ENCODE measurements around the gene MAP3K6.

The MAP3K6 gene

DNA sequence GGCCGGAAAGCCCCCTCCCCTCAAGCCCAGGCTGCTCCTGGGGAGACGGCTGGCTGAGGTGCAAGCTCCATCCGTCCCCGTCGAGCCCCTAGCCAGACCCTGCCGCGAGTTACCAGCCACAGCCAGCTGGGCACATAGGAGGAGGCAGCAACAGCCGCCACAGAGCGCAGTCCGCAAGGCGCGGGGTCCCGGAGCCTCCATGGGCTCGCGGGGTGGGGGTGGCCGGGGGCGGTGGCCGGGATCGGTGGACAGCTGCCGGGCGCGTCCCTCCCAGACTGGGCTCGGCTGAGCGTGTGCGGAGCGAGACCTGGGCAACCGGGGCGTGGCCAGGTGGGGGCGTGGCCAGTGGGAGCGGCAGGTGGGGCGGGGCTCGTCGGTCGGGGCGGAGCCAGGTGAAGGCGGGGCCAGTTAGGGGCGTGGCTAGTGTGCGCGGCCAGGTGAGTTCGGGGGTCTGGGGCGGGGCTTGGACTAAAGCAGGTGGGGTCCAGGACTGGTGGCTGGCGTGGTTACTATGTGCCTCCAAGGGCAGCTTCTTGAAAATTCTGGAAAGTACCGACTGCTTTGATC, 16.4 kb upstream of the MAP3K6 start, which contains the start of gene CD164L2:
Gene CD164L2, minus strand, starts transcription at position 295 of the 567 bp plus-strand sequence. Its CDS starts 94 bp downstream, at position 201.
- H3K4me3 ChIP-seq, result no peak within 1 kb of the TSS
- H3K36me3 ChIP-seq, result no peaks in the 10 kb centered on the region
- H3K27me3 ChIP-seq, result peaks cover 0 to 16% of the 10 kb centered on the region in 2 donors
- no peak for DNase-seq
- no peak within 1 kb of the TSS for H3K27ac ChIP-seq
- intact Hi-C loops (cut with DNase I; ENCODE audit: low total_unique reads), result loop anchor here (10.0 kb wide), 1 partner anchor 278 kb away; no protein-coding TSS in a partner anchor
- peaks cover 0 to 29% (median 2%) of the 10 kb centered on the region in 4 donors for H3K4me1 ChIP-seq
- TF ChIP-seq, protein P1, sequence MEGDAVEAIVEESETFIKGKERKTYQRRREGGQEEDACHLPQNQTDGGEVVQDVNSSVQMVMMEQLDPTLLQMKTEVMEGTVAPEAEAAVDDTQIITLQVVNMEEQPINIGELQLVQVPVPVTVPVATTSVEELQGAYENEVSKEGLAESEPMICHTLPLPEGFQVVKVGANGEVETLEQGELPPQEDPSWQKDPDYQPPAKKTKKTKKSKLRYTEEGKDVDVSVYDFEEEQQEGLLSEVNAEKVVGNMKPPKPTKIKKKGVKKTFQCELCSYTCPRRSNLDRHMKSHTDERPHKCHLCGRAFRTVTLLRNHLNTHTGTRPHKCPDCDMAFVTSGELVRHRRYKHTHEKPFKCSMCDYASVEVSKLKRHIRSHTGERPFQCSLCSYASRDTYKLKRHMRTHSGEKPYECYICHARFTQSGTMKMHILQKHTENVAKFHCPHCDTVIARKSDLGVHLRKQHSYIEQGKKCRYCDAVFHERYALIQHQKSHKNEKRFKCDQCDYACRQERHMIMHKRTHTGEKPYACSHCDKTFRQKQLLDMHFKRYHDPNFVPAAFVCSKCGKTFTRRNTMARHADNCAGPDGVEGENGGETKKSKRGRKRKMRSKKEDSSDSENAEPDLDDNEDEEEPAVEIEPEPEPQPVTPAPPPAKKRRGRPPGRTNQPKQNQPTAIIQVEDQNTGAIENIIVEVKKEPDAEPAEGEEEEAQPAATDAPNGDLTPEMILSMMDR (IDR thresholded peaks at IDR 0.05), result no peak
- H3K9me3 ChIP-seq, result no peaks in the 10 kb centered on the region

DNA sequence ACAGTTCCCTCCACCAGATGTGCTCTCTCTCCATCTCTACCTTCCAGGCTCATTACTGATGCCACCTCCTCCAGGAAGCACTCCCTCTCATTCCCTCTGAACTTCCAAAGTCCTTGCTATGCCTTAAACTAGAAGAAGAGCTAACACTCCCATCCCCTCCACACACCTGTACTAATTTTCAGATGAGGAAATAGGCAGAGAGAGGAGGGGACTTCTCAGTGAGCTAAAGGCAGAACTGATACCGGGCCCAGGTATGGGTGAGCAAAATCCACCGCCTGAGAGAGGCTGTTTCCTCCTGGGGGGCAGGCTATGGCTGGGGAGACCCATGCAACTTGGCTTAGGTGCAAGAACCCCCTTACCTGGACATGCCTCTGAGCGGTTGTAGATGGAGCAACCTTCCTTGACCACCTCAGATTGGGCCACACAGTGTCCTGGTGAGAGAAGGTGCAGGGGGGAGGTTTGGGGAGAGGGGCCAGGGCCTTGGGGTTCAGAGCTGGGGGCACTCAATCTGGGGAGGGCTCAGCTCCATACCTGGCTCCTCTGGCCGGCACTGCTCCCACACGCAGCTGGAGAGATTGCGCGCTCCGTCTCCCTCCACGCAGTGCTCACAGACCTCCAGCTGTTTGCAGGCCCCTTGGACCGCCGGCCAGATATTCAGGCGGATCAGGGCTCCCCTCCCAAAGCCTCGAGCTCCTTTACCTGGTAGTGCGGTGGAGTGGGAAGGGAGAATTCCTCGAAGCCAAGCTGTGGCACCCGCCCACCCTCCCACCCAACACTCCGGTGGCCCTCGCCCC, 15.4 kb upstream of the MAP3K6 start:
- H3K4me1 ChIP-seq, result peaks cover 0 to 35% (median 2%) of the 10 kb centered on the region in 4 donors
- H3K36me3 ChIP-seq, result no peaks in the 10 kb centered on the region
- DNase-seq, result no peak
- H3K4me3 ChIP-seq, result no peak overlapping the region
- no peaks in the 10 kb centered on the region for H3K9me3 ChIP-seq
- intact Hi-C loops (cut with DNase I; ENCODE audit: low total_unique reads), result loop anchor here (10.0 kb wide), 1 partner anchor 277 kb away; no protein-coding TSS in a partner anchor
- H3K27ac ChIP-seq, result no peak overlapping the region
- TF ChIP-seq, protein P1 (IDR thresholded peaks at IDR 0.05), result no peak
- H3K27me3 ChIP-seq, result peaks cover 0 to 16% of the 10 kb centered on the region in 2 donors

DNA sequence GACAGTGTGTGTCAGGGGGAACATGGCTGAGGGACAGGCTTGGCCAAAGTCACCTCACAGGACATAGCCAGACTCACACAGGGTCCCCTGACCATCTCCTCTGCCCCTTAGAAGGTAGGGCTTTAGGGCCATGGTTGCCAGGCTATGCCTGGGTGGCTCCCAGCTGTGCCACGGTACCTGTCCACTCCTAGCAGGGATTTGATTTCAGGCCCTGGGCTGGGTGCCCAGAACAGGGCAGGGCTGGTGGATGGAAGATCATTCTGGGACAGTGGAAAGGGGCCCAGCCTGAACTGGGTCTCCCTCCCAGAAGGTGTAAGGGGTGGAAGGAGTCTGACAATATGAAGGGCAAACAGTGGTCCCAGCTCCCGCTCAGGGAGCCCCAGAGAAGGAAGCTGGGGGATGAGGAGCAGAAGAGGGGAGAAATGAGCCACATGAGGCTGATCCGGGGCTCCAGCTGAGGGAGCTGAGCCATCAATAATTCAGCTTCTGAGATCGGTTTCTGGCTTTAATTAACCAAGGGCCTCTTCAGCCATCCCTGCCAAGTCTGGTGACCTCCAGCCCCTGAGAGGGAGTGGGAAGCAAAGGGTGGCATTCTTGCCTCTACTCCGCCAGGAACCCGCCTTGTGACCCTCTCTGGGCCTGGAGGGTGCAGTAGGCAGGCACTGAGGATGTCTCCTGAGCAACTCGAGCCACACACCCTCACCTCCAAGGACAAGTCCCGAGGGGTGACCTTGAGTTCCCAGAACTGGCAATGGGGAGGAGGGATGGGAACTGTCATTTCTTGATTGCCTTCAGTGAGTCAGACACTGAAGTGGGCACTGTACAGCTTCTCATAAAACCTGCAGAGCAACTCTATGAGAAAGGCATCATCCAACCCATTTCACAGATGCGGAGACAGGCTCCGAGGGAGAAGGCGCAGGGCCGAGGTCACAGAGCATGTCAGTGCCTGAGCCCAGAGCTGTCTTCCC, 14.3 kb upstream of the MAP3K6 start:
- no peak for DNase-seq
- Histone ChIP-seq H3K27ac (no peak overlapping the region), H3K4me1 (peaks cover 0 to 35% (median 2%) of the 10 kb centered on the region in 4 donors), H3K36me3 (no peaks in the 10 kb centered on the region), H3K4me3 (no peak overlapping the region), H3K27me3 (peaks cover 0 to 16% of the 10 kb centered on the region in 2 donors), H3K9me3 (no peaks in the 10 kb centered on the region)
- TF ChIP-seq, protein P1 (IDR thresholded peaks at IDR 0.05), result no peak
- intact Hi-C loops (cut with DNase I; ENCODE audit: low total_unique reads), result loop anchor here (10.0 kb wide), 1 partner anchor 276 kb away; no protein-coding TSS in a partner anchor

DNA sequence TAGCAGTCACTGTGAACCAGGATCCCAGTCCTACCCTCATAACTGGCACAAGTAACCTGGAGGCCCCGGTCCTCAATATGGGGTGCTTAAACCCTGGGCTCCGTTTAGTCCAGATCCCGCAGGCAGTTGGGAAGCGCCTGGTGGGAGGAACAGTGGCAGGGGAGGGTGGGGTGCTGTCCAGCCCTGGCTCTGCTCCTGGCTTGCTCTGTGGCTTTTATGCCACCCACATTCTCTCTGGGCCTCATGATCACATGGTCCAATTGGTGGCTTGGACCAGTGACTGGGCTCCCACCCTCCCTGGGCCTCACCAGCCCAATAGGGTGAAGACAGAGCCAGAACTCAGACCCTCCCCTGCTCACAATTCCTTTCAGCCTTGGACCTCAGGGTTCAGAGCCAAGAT, 13.5 kb upstream of the MAP3K6 start:
- H3K36me3 ChIP-seq, result no peaks in the 10 kb centered on the region
- intact Hi-C loops (cut with DNase I; ENCODE audit: low total_unique reads), result loop anchor here (10.0 kb wide), 1 partner anchor 275 kb away; no protein-coding TSS in a partner anchor
- no peak overlapping the region for H3K27ac ChIP-seq
- peaks cover 0 to 16% of the 10 kb centered on the region in 2 donors for H3K27me3 ChIP-seq
- H3K4me3 ChIP-seq, result no peak overlapping the region
- TF ChIP-seq, protein P1 (IDR thresholded peaks at IDR 0.05), result no peak
- H3K9me3 ChIP-seq, result no peaks in the 10 kb centered on the region
- peaks cover 0 to 35% (median 2%) of the 10 kb centered on the region in 4 donors for H3K4me1 ChIP-seq
- DNase-seq, result no peak

DNA sequence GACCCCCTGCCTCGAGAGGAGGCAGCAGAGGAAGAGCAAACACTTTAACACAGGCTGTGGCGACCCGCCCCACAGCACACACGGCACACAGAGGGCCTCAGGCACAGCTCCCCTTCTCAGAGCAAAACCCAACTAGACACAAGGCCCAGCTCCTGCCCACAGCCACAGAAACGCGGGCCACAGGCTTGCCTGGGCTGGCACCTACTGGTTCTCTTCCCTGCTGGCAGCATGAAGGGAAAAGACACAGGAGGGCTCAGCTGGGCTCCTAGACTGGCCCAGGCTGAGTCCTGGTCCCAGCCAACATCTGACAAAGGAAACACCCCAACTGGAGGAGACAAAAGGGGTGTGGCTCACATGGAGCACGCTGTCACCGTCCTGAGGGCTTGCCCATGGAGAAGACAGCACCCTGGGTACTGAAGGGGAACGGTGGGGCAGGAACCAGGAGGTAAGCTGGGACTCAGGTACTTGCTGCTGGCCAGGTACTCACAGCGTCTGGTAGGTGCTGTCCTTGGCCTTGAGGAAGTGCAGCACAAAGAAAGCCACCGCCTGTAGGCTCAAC, 12.9 kb upstream of the MAP3K6 start:
- intact Hi-C loops (cut with DNase I; ENCODE audit: low total_unique reads), result loop anchor here (10.0 kb wide), 1 partner anchor 275 kb away; no protein-coding TSS in a partner anchor
- no peak overlapping the region for H3K27ac ChIP-seq
- no peak overlapping the region for H3K4me3 ChIP-seq
- H3K9me3 ChIP-seq, result no peaks in the 10 kb centered on the region
- no peaks in the 10 kb centered on the region for H3K36me3 ChIP-seq
- peaks cover 0 to 16% of the 10 kb centered on the region in 2 donors for H3K27me3 ChIP-seq
- H3K4me1 ChIP-seq, result peaks cover 0 to 35% (median 2%) of the 10 kb centered on the region in 4 donors
- no peak for DNase-seq
- TF ChIP-seq, protein P1 (IDR thresholded peaks at IDR 0.05), result no peak
